ENCODE results near the gene LRBA.

GRCh38 chr4:150714462-150715438 is 300.3 kb downstream of the LRBA start:
- TF ChIP-seq SPI1 (IDR thresholded peaks at IDR 0.05; ENCODE audit: low read depth, low read length) (no peak), POLR2AphosphoS5 (IDR thresholded peaks at IDR 0.05; ENCODE audit: low read depth, low read length) (no peak)

Data from GM12891 (cell line).